ENCODE results near the gene IFT122. TPM values are rescaled to one million over a fixed set of nuclear protein-coding genes. Genes with fewer than 3 reads are reported as not detected.

Gene IFT122
- total RNA-seq, 2 experiments from 2014 or later, result 21.6 to 37.0 TPM

GRCh38 chr3:129532261-129532660, 92.2 kb downstream of the IFT122 start:
- no peak for DNase-seq (ENCODE audit: low spot score)
- Histone ChIP-seq H3K9me3 (ENCODE audit: low read length) (no peaks in the 10 kb centered on the region), H3K9me2 (ENCODE audit: insufficient read depth, low read length) (no peaks in the 10 kb centered on the region), H3K4me2 (ENCODE audit: low read length) (no peak overlapping the region), H3K4me1 (ENCODE audit: insufficient read depth, low read length, poor library complexity, severe bottlenecking) (no peaks in the 10 kb centered on the region), H3K27ac (ENCODE audit: low read depth, low read length, poor library complexity, severe bottlenecking) (no peak overlapping the region), H4K20me1 (ENCODE audit: insufficient read depth, low read length) (no peaks in the 10 kb centered on the region), H2AFZ (ENCODE audit: low read length) (no peak overlapping the region), H3K4me3 (ENCODE audit: low read depth, low read length, poor library complexity, severe bottlenecking) (no peak overlapping the region), H3K36me3 (ENCODE audit: insufficient read depth, low read length) (no peaks in the 10 kb centered on the region), H3K79me2 (ENCODE audit: insufficient read depth, low read depth, low read length) (no peaks in the 10 kb centered on the region)
- ChIA-PET CTCF (ENCODE audit: unreplicated experiment) (no interaction called here), POLR2A (no interaction called here)
- BruUV-seq (replicated peaks), result no TSS peak
- no peak for TF ChIP-seq EZH2phosphoT487 (IDR thresholded peaks at IDR 0.05; ENCODE audit: borderline replicate concordance, low read depth, low read length)
- TF ChIP-seq, protein P1, sequence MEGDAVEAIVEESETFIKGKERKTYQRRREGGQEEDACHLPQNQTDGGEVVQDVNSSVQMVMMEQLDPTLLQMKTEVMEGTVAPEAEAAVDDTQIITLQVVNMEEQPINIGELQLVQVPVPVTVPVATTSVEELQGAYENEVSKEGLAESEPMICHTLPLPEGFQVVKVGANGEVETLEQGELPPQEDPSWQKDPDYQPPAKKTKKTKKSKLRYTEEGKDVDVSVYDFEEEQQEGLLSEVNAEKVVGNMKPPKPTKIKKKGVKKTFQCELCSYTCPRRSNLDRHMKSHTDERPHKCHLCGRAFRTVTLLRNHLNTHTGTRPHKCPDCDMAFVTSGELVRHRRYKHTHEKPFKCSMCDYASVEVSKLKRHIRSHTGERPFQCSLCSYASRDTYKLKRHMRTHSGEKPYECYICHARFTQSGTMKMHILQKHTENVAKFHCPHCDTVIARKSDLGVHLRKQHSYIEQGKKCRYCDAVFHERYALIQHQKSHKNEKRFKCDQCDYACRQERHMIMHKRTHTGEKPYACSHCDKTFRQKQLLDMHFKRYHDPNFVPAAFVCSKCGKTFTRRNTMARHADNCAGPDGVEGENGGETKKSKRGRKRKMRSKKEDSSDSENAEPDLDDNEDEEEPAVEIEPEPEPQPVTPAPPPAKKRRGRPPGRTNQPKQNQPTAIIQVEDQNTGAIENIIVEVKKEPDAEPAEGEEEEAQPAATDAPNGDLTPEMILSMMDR (conservative IDR thresholded peaks at IDR 0.05; ENCODE audit: low read length), result no peak
- intact Hi-C loops (cut with micrococcal nuclease; ENCODE audit: unreplicated experiment), result no loop called here

DNA sequence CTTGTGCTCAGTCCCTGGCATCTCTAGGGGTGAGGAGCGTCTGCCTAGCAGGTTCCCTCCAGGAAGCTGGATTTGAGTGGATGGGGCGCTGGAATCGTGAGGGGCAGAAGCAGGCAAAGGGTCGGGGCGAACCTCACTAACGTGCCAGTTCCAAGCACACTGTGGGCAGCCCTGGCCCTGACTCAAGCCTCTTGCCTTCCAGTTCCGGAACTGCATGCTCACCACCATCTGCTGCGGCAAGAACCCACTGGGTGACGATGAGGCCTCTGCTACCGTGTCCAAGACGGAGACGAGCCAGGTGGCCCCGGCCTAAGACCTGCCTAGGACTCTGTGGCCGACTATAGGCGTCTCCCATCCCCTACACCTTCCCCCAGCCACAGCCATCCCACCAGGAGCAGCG, 93.4 kb downstream of the IFT122 start:
- no peaks in the 10 kb centered on the region for H3K4me1 ChIP-seq (ENCODE audit: insufficient read depth, low read length, poor library complexity, severe bottlenecking)
- H2AFZ ChIP-seq (ENCODE audit: low read length), result no peak overlapping the region
- TF ChIP-seq, protein P1 (conservative IDR thresholded peaks at IDR 0.05; ENCODE audit: low read length), result no peak
- TF ChIP-seq EZH2phosphoT487 (IDR thresholded peaks at IDR 0.05; ENCODE audit: borderline replicate concordance, low read depth, low read length), result no peak
- no peak overlapping the region for H3K4me3 ChIP-seq (ENCODE audit: low read depth, low read length, poor library complexity, severe bottlenecking)
- H3K79me2 ChIP-seq (ENCODE audit: insufficient read depth, low read depth, low read length), result no peaks in the 10 kb centered on the region
- ChIA-PET CTCF (ENCODE audit: unreplicated experiment) (no interaction called here), POLR2A (no interaction called here)
- no peaks in the 10 kb centered on the region for H3K9me2 ChIP-seq (ENCODE audit: insufficient read depth, low read length)
- intact Hi-C loops (cut with micrococcal nuclease; ENCODE audit: unreplicated experiment), result no loop called here
- H3K9me3 ChIP-seq (ENCODE audit: low read length), result no peaks in the 10 kb centered on the region
- DNase-seq (ENCODE audit: low spot score), result no peak
- H3K36me3 ChIP-seq (ENCODE audit: insufficient read depth, low read length), result no peaks in the 10 kb centered on the region
- no TSS peak for BruUV-seq (replicated peaks)
- H4K20me1 ChIP-seq (ENCODE audit: insufficient read depth, low read length), result no peaks in the 10 kb centered on the region
- H3K4me2 ChIP-seq (ENCODE audit: low read length), result no peak overlapping the region
- H3K27ac ChIP-seq (ENCODE audit: low read depth, low read length, poor library complexity, severe bottlenecking), result no peak overlapping the region

DNA sequence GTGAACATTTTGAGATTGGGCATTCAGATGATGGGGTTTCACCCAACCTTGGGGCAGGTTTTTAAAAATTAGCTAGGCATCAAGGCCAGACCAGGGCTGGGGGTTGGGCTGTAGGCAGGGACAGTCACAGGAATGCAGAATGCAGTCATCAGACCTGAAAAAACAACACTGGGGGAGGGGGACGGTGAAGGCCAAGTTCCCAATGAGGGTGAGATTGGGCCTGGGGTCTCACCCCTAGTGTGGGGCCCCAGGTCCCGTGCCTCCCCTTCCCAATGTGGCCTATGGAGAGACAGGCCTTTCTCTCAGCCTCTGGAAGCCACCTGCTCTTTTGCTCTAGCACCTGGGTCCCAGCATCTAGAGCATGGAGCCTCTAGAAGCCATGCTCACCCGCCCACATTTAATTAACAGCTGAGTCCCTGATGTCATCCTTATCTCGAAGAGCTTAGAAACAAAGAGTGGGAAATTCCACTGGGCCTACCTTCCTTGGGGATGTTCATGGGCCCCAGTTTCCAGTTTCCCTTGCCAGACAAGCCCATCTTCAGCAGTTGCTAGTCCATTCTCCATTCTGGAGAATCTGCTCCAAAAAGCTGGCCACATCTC, 94.5 kb downstream of the IFT122 start:
- TF ChIP-seq, protein P1 (conservative IDR thresholded peaks at IDR 0.05; ENCODE audit: low read length), result no peak
- no peak for TF ChIP-seq EZH2phosphoT487 (IDR thresholded peaks at IDR 0.05; ENCODE audit: borderline replicate concordance, low read depth, low read length)
- DNase-seq (ENCODE audit: low spot score), result no peak
- no peak overlapping the region for H3K4me3 ChIP-seq (ENCODE audit: low read depth, low read length, poor library complexity, severe bottlenecking)
- H3K9me3 ChIP-seq (ENCODE audit: low read length), result no peaks in the 10 kb centered on the region
- intact Hi-C loops (cut with micrococcal nuclease; ENCODE audit: unreplicated experiment), result no loop called here
- BruUV-seq (replicated peaks), result no TSS peak
- ChIA-PET CTCF (ENCODE audit: unreplicated experiment) (interaction anchor here (1.2 kb wide), 1 partner anchor 17 kb away, joined by 3 read pairs; no protein-coding TSS in a partner anchor), POLR2A (interaction anchor here (1.0 kb wide), 1 partner anchor 278 kb away, joined by 3 read pairs; no protein-coding TSS in a partner anchor)
- no peak overlapping the region for H3K27ac ChIP-seq (ENCODE audit: low read depth, low read length, poor library complexity, severe bottlenecking)
- H4K20me1 ChIP-seq (ENCODE audit: insufficient read depth, low read length), result no peaks in the 10 kb centered on the region
- no peaks in the 10 kb centered on the region for H3K36me3 ChIP-seq (ENCODE audit: insufficient read depth, low read length)
- no peak overlapping the region for H2AFZ ChIP-seq (ENCODE audit: low read length)
- H3K79me2 ChIP-seq (ENCODE audit: insufficient read depth, low read depth, low read length), result no peaks in the 10 kb centered on the region
- H3K4me2 ChIP-seq (ENCODE audit: low read length), result no peak overlapping the region
- no peaks in the 10 kb centered on the region for H3K9me2 ChIP-seq (ENCODE audit: insufficient read depth, low read length)
- no peaks in the 10 kb centered on the region for H3K4me1 ChIP-seq (ENCODE audit: insufficient read depth, low read length, poor library complexity, severe bottlenecking)
